ENCODE data around the gene OR5AN1. TPM values are rescaled to one million over a fixed set of nuclear protein-coding genes. Genes with fewer than 3 reads are reported as not detected.

The OR5AN1 gene
- total RNA-seq, 1 donor from 2014 or later: not detected

GRCh38 chr11:59400461-59401261 lies 42.0 kb downstream of the OR5AN1 start:
- TF ChIP-seq, protein P1, sequence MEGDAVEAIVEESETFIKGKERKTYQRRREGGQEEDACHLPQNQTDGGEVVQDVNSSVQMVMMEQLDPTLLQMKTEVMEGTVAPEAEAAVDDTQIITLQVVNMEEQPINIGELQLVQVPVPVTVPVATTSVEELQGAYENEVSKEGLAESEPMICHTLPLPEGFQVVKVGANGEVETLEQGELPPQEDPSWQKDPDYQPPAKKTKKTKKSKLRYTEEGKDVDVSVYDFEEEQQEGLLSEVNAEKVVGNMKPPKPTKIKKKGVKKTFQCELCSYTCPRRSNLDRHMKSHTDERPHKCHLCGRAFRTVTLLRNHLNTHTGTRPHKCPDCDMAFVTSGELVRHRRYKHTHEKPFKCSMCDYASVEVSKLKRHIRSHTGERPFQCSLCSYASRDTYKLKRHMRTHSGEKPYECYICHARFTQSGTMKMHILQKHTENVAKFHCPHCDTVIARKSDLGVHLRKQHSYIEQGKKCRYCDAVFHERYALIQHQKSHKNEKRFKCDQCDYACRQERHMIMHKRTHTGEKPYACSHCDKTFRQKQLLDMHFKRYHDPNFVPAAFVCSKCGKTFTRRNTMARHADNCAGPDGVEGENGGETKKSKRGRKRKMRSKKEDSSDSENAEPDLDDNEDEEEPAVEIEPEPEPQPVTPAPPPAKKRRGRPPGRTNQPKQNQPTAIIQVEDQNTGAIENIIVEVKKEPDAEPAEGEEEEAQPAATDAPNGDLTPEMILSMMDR (conservative IDR thresholded peaks at IDR 0.05; ENCODE audit: low read depth, low read length): no peak
- H3K4me3 ChIP-seq (ENCODE audit: low read depth, low read length): no peak overlapping the region

GRCh38 chr11:59401262-59401552 lies 42.5 kb downstream of the OR5AN1 start:
- H3K4me3 ChIP-seq (ENCODE audit: low read depth, low read length): no peak overlapping the region
- no peak for DNase-seq (ENCODE audit: low read depth)
- TF ChIP-seq, protein P1 (conservative IDR thresholded peaks at IDR 0.05; ENCODE audit: low read depth, low read length): no peak

More at GRCh38 chr11:59400461-59401261, 42.0 kb downstream of the OR5AN1 start:
- DNase-seq (ENCODE audit: low read depth): no peak

- TF ChIP-seq, protein P1 (conservative IDR thresholded peaks at IDR 0.05; ENCODE audit: low read depth, low read length): no peak
- no peak overlapping the region for H3K4me3 ChIP-seq (ENCODE audit: low read depth, low read length)
- no peak for DNase-seq (ENCODE audit: low read depth)
Observed at GRCh38 chr11:59403546-59403945, 44.9 kb downstream of the OR5AN1 start.

- H3K4me3 ChIP-seq (ENCODE audit: low read depth, low read length): no peak overlapping the region
- no peak for DNase-seq (ENCODE audit: low read depth)
- TF ChIP-seq, protein P1 (conservative IDR thresholded peaks at IDR 0.05; ENCODE audit: low read depth, low read length): no peak
Observed at GRCh38 chr11:59413646-59414045, 55.0 kb downstream of the OR5AN1 start.

DNA sequence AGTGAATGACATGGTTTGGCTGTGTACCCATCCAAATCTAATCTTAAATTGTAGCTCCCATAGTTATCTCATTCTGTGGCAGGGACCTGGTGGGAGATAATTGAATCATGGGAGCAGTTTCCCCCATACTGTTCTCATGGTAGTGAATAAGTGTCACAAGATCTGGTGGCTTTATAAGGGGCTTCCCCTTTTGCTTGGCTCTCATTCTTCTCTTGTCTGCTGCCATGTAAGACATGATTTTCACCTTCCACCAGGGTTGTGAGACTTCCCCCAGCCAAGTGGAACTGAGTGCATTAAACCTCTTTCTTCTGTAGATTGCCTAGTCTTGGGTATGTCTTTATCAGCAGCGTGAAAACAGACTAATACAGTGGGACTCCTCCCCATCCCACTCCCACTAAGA lies 56.4 kb downstream of the OR5AN1 start:
- TF ChIP-seq, protein P1 (conservative IDR thresholded peaks at IDR 0.05; ENCODE audit: low read depth, low read length): no peak
- no peak for DNase-seq (ENCODE audit: low read depth)

DNA sequence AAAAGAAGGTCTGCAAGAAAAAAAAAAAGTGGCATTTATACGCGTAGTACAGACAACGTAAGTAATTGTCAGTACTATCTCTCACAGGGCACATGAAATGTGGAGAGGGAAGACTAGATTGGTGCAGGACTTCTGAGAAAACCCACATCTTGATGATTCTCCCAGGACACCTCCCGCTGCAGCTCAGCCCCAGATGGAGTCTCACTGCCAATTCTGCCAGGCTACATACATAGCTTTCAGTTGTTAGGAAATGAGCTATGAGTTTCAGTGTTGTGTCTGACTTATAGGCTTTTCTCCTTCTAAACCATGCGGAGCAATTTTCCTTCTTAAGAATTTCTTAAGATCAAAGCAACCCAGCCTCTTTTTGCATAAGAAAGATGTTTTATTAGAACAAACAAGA lies 57.9 kb downstream of the OR5AN1 start:
- no peak overlapping the region for H3K4me3 ChIP-seq (ENCODE audit: low read depth, low read length)
- TF ChIP-seq, protein P1 (conservative IDR thresholded peaks at IDR 0.05; ENCODE audit: low read depth, low read length): no peak
- DNase-seq (ENCODE audit: low read depth): no peak

More for the DNA sequence above, 56.4 kb downstream of the OR5AN1 start:
- no peak overlapping the region for H3K4me3 ChIP-seq (ENCODE audit: low read depth, low read length)

GRCh38 chr11:59417023-59417422 lies 58.3 kb downstream of the OR5AN1 start:
- H3K4me3 ChIP-seq (ENCODE audit: low read depth, low read length): no peak overlapping the region
- TF ChIP-seq, protein P1 (conservative IDR thresholded peaks at IDR 0.05; ENCODE audit: low read depth, low read length): no peak
- DNase-seq (ENCODE audit: low read depth): no peak

Measured in epithelial cell of proximal tubule (primary cell).